ENCODE data around the gene CHCHD3. TPM values are rescaled to one million over a fixed set of nuclear protein-coding genes. Genes with fewer than 3 reads are reported as not detected.
A peak's percentile ranks its signal among the peaks of the same experiment; 100 is the strongest.

The CHCHD3 gene
- total RNA-seq, 1 experiment from 2014 or later: 114 TPM

GRCh38 chr7:133076142-133076541, 5.7 kb downstream of the CHCHD3 start (continued):
- TF ChIP-seq IRF2 (CRISPR knock-in tag; IDR thresholded peaks at IDR 0.05; ENCODE audit: borderline replicate concordance, low read depth) (no peak), IRF1 (CRISPR knock-in tag; IDR thresholded peaks at IDR 0.05) (no peak), ZNF317 (CRISPR knock-in tag; IDR thresholded peaks at IDR 0.05; ENCODE audit: borderline replicate concordance, low read depth) (no peak), PRRX2 (CRISPR knock-in tag; IDR thresholded peaks at IDR 0.05) (no peak), ZNF396 (CRISPR knock-in tag; IDR thresholded peaks at IDR 0.05; ENCODE audit: borderline replicate concordance) (no peak)

DNA sequence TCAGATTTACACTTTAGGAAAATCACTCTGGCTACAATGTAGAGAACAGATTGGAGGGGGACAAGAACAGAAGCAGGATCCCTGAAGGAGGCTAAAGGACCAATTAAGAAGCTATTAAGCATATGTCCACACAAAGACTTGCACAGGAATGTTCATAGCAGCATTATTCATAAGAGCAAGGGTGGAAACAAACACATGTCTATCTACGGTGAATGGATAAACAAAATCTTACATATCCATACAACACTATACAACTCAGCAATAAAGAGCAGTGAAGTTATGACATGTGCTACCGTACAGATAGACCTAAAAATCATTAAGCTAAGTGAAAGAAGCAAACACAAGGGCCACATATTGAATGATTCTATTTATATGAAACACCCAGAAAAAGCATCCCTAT, 10.4 kb downstream of the CHCHD3 start:
- CTCF ChIA-PET: no interaction called here
- DNase-seq (ENCODE audit: low spot score): no peak
- Mint-ChIP-seq H3K27me3 (ENCODE audit: low read depth) (no peaks in the 10 kb centered on the region), H3K4me1 (peaks cover 39% of the 10 kb centered on the region), H3K9me3 (no peaks in the 10 kb centered on the region), H3K27ac (peak overlapping the region; percentile 30), H3K4me3 (no peak overlapping the region), H3K36me3 (peaks cover 24% of the 10 kb centered on the region)
- TF ChIP-seq JUN (CRISPR knock-in tag; IDR thresholded peaks at IDR 0.05) (no peak), ZNF219 (CRISPR knock-in tag; IDR thresholded peaks at IDR 0.05; ENCODE audit: borderline replicate concordance) (no peak), ZBTB43 (CRISPR knock-in tag; IDR thresholded peaks at IDR 0.05) (no peak), FOXP1 (CRISPR knock-in tag; IDR thresholded peaks at IDR 0.05; ENCODE audit: borderline replicate concordance) (no peak), SMAD3 (CRISPR knock-in tag; IDR thresholded peaks at IDR 0.05; ENCODE audit: borderline replicate concordance) (no peak), ESRRA (CRISPR knock-in tag; IDR thresholded peaks at IDR 0.05; ENCODE audit: borderline replicate concordance) (no peak), AFF4 (CRISPR knock-in tag; IDR thresholded peaks at IDR 0.05; ENCODE audit: borderline replicate concordance) (no peak), JAZF1 (CRISPR knock-in tag; IDR thresholded peaks at IDR 0.05) (no peak), E2F4 (CRISPR knock-in tag; IDR thresholded peaks at IDR 0.05; ENCODE audit: borderline replicate concordance, low read depth) (no peak), ZNF423 (CRISPR knock-in tag; IDR thresholded peaks at IDR 0.05) (no peak), E2F5 (CRISPR knock-in tag; IDR thresholded peaks at IDR 0.05) (no peak), SP1 (CRISPR knock-in tag; conservative IDR thresholded peaks at IDR 0.05) (no peak), HMGA2 (CRISPR knock-in tag; IDR thresholded peaks at IDR 0.05) (no peak), PREB (CRISPR knock-in tag; IDR thresholded peaks at IDR 0.05; ENCODE audit: borderline replicate concordance) (no peak)
- TF ChIP-seq, protein P1, sequence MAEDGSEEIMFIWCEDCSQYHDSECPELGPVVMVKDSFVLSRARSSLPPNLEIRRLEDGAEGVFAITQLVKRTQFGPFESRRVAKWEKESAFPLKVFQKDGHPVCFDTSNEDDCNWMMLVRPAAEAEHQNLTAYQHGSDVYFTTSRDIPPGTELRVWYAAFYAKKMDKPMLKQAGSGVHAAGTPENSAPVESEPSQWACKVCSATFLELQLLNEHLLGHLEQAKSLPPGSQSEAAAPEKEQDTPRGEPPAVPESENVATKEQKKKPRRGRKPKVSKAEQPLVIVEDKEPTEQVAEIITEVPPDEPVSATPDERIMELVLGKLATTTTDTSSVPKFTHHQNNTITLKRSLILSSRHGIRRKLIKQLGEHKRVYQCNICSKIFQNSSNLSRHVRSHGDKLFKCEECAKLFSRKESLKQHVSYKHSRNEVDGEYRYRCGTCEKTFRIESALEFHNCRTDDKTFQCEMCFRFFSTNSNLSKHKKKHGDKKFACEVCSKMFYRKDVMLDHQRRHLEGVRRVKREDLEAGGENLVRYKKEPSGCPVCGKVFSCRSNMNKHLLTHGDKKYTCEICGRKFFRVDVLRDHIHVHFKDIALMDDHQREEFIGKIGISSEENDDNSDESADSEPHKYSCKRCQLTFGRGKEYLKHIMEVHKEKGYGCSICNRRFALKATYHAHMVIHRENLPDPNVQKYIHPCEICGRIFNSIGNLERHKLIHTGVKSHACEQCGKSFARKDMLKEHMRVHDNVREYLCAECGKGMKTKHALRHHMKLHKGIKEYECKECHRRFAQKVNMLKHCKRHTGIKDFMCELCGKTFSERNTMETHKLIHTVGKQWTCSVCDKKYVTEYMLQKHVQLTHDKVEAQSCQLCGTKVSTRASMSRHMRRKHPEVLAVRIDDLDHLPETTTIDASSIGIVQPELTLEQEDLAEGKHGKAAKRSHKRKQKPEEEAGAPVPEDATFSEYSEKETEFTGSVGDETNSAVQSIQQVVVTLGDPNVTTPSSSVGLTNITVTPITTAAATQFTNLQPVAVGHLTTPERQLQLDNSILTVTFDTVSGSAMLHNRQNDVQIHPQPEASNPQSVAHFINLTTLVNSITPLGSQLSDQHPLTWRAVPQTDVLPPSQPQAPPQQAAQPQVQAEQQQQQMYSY (CRISPR knock-in tag; IDR thresholded peaks at IDR 0.05): no peak
- TF ChIP-seq, protein P2, sequence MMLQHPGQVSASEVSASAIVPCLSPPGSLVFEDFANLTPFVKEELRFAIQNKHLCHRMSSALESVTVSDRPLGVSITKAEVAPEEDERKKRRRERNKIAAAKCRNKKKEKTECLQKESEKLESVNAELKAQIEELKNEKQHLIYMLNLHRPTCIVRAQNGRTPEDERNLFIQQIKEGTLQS (CRISPR knock-in tag; conservative IDR thresholded peaks at IDR 0.05): no peak
- no peak for ATAC-seq
- POLR2A ChIA-PET: no interaction called here

Measured in WTC11 (cell line).